Mesothelial cell of epicardium (in vitro differentiated cells): ENCODE results near the gene PAQR4. TPM values are rescaled to one million over a fixed set of nuclear protein-coding genes. Genes with fewer than 3 reads are reported as not detected.
"Not testable (repeated sequence)": the region's sequence is repeated elsewhere in the genome, so short reads cannot be mapped to it uniquely, and the experiment has no call there.

ENCODE experiments used
- DNase-seq, 2 experiments: peaks; one replicate each; pipeline ENCODE4 v3.0.0; 2021; ENCODE audit warnings: low spot score in 2 of 2; ENCODE audit not compliant: unreplicated experiment in 2 of 2
- H3K27ac Mint-ChIP-seq: 2 replicates; pipeline ENCODE4 v1.8.0; 2021; ENCODE audit warnings: mixed read lengths
- H3K27me3 Mint-ChIP-seq: 2 replicates; pipeline ENCODE4 v1.8.0; 2021; ENCODE audit warnings: low read depth, mixed read lengths
- H3K36me3 Mint-ChIP-seq: 2 replicates; pipeline ENCODE4 v1.8.0; 2021; ENCODE audit warnings: mixed read lengths
- H3K4me1 Mint-ChIP-seq: 2 replicates; pipeline ENCODE4 v1.8.0; 2021; ENCODE audit warnings: mixed read lengths
- H3K4me3 Mint-ChIP-seq: 2 replicates; pipeline ENCODE4 v1.8.0; 2021; ENCODE audit warnings: mild to moderate bottlenecking, moderate library complexity, mixed read lengths
- H3K9me3 Mint-ChIP-seq: 2 replicates; pipeline ENCODE4 v1.8.0; 2021; ENCODE audit warnings: mixed read lengths
- total RNA-seq: library from RNA; stranded (reverse); gene quantifications from 3 replicates; pipeline ENCODE4 v1.2.1, GENCODE V29; 2021
- TF ChIP-seq, protein P1 (sequence below): fragments of 200-600 bp; sonication (generic); IDR thresholded peaks from one replicate; pipeline ENCODE4 v1.5.0; 2021; ENCODE audit warnings: antibody characterized with exemption; ENCODE audit not compliant: unreplicated experiment

The PAQR4 gene
- total RNA-seq, 1 donor from 2014 or later = 10.1 TPM

DNA sequence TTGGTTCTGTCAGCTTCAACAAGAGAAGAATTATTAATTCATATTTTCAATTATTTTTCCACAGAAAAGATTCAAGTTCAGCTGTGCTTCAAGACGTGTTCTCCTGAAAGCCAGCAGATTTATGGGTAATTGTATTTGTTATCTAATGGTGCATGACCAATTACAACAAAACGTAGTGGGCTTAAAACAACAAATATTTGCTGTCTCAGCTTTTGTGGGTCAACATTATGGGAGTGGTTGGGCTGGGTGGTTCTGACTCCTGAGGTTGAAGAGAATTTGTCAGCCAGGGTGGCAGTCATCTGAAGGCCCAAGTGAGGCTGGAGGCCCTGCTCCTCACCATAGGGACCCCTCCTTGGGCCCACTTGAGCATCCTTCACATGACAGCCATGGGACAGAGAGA is 29.2 kb upstream of the PAQR4 start:
- TF ChIP-seq, protein P1, sequence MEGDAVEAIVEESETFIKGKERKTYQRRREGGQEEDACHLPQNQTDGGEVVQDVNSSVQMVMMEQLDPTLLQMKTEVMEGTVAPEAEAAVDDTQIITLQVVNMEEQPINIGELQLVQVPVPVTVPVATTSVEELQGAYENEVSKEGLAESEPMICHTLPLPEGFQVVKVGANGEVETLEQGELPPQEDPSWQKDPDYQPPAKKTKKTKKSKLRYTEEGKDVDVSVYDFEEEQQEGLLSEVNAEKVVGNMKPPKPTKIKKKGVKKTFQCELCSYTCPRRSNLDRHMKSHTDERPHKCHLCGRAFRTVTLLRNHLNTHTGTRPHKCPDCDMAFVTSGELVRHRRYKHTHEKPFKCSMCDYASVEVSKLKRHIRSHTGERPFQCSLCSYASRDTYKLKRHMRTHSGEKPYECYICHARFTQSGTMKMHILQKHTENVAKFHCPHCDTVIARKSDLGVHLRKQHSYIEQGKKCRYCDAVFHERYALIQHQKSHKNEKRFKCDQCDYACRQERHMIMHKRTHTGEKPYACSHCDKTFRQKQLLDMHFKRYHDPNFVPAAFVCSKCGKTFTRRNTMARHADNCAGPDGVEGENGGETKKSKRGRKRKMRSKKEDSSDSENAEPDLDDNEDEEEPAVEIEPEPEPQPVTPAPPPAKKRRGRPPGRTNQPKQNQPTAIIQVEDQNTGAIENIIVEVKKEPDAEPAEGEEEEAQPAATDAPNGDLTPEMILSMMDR = no peak
- no peaks in the 10 kb centered on the region for H3K9me3 Mint-ChIP-seq
- no peaks in the 10 kb centered on the region for H3K27me3 Mint-ChIP-seq
- H3K4me3 Mint-ChIP-seq = no peak overlapping the region
- no peak overlapping the region for H3K27ac Mint-ChIP-seq
- H3K36me3 Mint-ChIP-seq = peaks cover 20% of the 10 kb centered on the region
- no peak for DNase-seq
- H3K4me1 Mint-ChIP-seq = no peaks in the 10 kb centered on the region

DNA sequence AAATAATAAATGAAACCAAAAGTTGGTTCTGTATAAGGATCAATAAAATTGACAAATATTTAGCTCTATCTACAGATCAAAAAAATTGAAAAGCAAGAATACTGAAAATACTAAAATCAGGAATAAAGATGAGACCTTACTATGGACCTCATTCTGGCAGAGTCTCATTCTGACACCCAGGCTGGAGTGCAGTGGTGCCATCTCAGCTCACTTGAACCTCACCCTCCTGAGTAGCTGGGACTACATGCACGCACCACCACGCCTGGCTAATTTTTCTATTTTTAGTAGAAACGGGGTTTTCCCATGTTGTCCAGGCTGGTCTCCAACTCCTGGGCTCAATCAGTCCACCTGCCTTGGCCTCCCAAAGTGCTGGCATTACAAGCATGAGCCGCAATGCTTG is 27.1 kb upstream of the PAQR4 start:
- H3K9me3 Mint-ChIP-seq = no peaks in the 10 kb centered on the region
- H3K27ac Mint-ChIP-seq = no peak overlapping the region
- H3K4me1 Mint-ChIP-seq = no peaks in the 10 kb centered on the region
- H3K36me3 Mint-ChIP-seq = peaks cover 25% of the 10 kb centered on the region
- H3K4me3 Mint-ChIP-seq = no peak overlapping the region
- TF ChIP-seq, protein P1 = no peak
- no peak for DNase-seq
- H3K27me3 Mint-ChIP-seq = no peaks in the 10 kb centered on the region

DNA sequence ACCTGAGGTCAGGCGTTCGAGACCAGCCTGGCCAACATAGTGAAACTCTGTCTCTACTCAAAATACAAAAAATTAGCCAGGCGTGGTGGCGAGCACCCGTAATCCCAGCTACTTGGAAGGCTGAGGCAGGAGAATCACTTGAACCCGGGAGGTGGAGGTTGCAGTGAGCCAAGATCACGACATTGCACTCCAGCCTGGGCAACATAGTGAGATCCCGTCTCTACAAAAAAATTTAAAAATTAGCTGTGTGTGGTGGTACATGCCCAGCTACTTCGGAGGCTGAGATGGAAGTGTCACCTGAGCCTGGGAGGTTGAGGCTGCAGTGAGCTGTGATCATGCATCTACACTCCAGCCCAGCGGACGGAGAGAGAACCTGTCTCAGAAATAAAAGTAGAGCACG is 25.4 kb upstream of the PAQR4 start:
- not testable (repeated sequence) for DNase-seq, H3K4me1 Mint-ChIP-seq, H3K27ac Mint-ChIP-seq, H3K9me3 Mint-ChIP-seq, H3K27me3 Mint-ChIP-seq, H3K4me3 Mint-ChIP-seq
- peaks cover 28% of the 10 kb centered on the region for H3K36me3 Mint-ChIP-seq

DNA sequence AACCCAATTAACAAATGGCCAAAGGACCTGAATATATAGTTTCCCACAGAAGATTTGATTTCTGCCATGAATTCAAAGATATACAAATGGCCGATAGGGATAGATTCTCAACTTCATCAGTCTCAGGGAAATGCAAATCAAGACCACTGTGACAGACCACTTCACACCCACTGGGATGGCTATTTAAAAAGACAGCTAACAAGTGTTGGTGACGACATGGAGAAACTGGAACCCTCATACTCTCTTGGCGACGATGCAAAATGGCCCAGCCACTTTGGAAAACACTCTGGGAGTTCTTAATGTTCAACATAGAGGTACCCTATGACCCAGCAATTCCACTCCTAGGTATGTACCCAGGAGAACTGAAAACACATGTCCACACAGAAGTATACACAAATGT is 22.5 kb upstream of the PAQR4 start:
- Mint-ChIP-seq H3K27me3 (no peaks in the 10 kb centered on the region), H3K9me3 (no peaks in the 10 kb centered on the region), H3K27ac (no peak overlapping the region), H3K4me3 (no peak overlapping the region), H3K4me1 (no peaks in the 10 kb centered on the region), H3K36me3 (peaks cover 20% of the 10 kb centered on the region)
- TF ChIP-seq, protein P1 = no peak
- no peak for DNase-seq

DNA sequence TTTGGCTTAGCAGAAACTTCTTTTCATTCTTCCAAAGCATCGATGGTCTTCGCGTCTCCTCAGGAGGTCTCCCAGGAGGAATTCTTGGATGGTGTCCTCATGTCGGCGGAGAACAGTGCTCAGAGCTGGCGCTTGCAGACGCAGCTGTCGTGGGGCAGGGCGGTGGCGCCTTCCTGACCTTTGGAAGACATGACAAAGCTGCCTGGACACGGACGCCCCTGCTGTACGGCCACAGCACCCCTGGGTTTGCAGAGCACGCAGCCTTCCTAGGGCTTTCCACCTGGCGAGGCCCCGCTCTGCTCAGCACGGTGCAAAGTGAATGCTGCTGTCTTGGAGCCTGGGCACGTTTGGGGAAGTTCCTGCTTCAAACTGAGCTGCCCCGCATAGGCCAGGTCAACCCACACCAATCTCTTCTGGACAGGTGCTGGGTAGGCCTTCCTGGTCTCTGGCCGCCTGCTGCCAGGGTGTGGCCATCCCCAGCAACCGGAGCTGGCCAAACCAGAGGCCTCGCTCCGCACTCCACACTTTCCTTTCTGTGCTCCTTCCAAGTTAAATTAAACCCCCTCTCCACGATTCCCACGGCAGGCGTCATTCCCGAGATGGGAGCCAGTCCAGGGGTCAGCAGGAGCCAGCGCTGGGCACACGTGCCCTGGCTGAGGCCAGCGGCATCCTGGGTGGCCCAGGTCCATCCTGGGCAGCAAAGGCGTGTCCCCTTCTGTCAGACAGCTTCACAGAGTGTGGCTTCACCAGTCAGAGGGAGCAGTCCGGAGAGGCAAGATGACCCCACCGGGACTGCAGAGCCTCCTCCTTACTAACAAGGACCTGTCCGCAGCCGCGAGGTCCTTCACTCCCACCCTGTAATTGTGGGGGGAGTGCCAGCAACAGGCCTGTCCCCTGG is 20.1 kb upstream of the PAQR4 start:
- Mint-ChIP-seq H3K9me3 (no peaks in the 10 kb centered on the region), H3K27me3 (no peaks in the 10 kb centered on the region), H3K36me3 (peaks cover 11% of the 10 kb centered on the region), H3K27ac (no peak overlapping the region), H3K4me3 (no peak overlapping the region), H3K4me1 (no peaks in the 10 kb centered on the region)
- TF ChIP-seq, protein P1 = no peak
- no peak for DNase-seq

DNA sequence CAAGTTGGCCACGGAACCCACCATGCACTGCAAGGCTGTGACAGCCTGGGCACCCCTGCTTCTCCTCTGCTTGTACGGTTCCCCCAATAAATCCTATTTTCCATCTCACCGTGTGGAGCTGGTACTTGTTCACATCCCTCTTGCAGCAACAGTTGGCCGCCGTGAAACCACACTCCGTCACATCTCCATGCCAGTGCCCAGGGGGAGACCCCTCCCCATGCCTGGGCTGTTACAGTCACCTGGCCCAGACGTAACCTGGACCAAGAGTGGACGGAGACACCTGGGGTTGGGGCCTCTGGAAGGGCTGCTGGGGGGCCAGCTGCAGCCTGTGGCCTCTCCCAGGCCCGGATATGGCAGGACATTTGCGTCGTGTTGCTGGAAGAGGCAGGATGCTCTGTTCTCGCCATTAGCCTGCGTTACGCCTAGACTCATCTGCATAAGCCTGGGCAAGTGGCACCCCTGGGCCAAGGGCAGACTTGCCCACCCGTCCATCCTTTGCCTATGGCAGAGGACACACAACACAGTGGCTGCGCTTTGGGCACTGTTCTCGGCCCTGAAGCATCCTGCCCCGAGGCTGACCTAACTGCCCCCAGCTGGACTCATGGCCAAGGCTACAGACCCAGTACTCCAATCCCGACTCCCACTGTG is 19.3 kb upstream of the PAQR4 start:
- no peaks in the 10 kb centered on the region for H3K27me3 Mint-ChIP-seq
- H3K4me3 Mint-ChIP-seq = no peak overlapping the region
- H3K4me1 Mint-ChIP-seq = peaks cover 2% of the 10 kb centered on the region
- peaks cover 11% of the 10 kb centered on the region for H3K36me3 Mint-ChIP-seq
- no peak overlapping the region for H3K27ac Mint-ChIP-seq
- no peaks in the 10 kb centered on the region for H3K9me3 Mint-ChIP-seq
- no peak for DNase-seq
- TF ChIP-seq, protein P1 = no peak
